Stimulated activated naive B cell treated with anti-CD40 and anti-IgM and Interleukin-4, amounts not matched to agents 10 μg/mL and 1 μg/mL and 100 μg/mL, for 72 hours (primary cell): ENCODE data around the gene CPNE1.

Experiments used
- ATAC-seq, 2 donors: fragments of 150-1000 bp; cut with Tn5 transposase; replicated peaks; 2 replicates each; pipeline ENCODE4 v1.10.0; 2021; ENCODE audit warnings: moderate library complexity in 1 of 2
- DNase-seq: peaks from one replicate; pipeline ENCODE4 v3.0.0; 2021
- H3K27ac Mint-ChIP-seq: one replicate; pipeline ENCODE4 v1.8.0; 2022; ENCODE audit warnings: mild to moderate bottlenecking, mixed read lengths
- H3K27me3 Mint-ChIP-seq, 2 donors: one replicate each; pipeline ENCODE4 v1.8.0; 2022; ENCODE audit warnings: mixed read lengths in 2 of 2
- H3K36me3 Mint-ChIP-seq, 2 donors: one replicate each; pipeline ENCODE4 v1.8.0; 2022; ENCODE audit warnings: mixed read lengths in 2 of 2, mild to moderate bottlenecking in 1 of 2
- H3K4me1 Mint-ChIP-seq, 2 donors: one replicate each; pipeline ENCODE4 v1.8.0; 2022; ENCODE audit warnings: mixed read lengths in 2 of 2, mild to moderate bottlenecking in 1 of 2
- H3K4me3 Mint-ChIP-seq, 2 donors: one replicate each; pipeline ENCODE4 v1.8.0; 2022; ENCODE audit warnings: mild to moderate bottlenecking in 2 of 2, mixed read lengths in 2 of 2, moderate library complexity in 1 of 2
- H3K9me3 Mint-ChIP-seq, 2 donors: one replicate each; pipeline ENCODE4 v1.8.0; 2022; ENCODE audit warnings: mixed read lengths in 2 of 2, mild to moderate bottlenecking in 1 of 2

The CPNE1 gene

DNA sequence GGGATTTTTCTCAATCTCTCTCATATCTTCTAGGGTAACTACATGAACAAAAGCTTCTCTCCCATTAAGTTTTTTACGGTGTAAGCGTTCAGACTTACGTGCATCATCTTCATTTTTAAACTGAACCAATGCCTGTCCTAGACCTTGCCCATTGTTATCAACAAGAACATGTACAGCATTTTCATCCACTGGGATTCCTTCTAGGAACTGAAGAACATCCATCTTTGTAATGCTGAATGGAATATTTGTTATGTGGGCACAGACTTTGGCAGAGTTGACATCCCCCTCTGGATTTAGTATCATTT lies 11.3 kb downstream of the CPNE1 start:
- DNase-seq, result no peak
- H3K4me3 Mint-ChIP-seq, result no peak overlapping the region
- no peak for ATAC-seq
- H3K27me3 Mint-ChIP-seq, result no peaks in the 10 kb centered on the region
- no peaks in the 10 kb centered on the region for H3K9me3 Mint-ChIP-seq
- H3K27ac Mint-ChIP-seq, result no peak overlapping the region
- H3K4me1 Mint-ChIP-seq, result peaks cover 9 to 30% of the 10 kb centered on the region in 2 donors
- H3K36me3 Mint-ChIP-seq, result peaks cover 6 to 15% of the 10 kb centered on the region in 2 donors

DNA sequence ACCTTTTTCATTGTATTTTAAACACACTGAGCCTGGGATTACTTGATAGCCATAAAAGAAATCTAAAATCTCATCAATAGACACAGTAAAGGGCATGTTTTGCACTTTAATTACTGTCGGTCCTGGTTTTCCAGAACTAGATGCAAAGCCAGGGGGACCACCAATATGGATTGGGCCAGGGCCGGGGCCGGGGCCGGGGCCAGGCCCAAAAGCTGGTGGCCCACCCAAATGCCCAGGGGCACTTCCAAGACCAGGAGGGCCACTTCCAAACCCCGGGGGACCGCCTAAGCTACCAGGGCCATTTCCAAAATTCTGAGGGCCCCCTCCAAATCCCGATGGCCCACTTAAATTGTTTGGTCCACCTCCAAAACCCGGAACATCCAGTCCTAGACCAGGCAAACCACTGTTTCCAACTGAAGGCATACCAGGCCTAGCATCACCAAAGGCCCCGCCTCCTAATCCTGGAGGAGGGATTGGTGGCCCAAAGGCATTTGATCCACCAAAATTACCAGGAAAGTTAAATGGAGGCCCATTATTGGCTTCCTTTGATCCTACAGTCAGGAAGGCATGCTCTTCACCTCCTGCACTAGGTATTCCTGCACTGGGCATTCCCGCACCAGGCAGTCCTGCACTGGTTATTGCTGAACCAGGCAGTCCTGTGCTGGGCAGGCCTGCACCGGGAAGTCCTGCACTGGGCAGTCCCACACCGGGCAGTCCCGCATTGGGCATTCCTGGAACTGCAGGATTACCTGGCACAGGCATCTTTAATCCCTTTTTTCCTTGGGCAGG lies 11.9 kb downstream of the CPNE1 start:
- Mint-ChIP-seq H3K36me3 (peaks cover 6 to 16% of the 10 kb centered on the region in 2 donors), H3K9me3 (no peaks in the 10 kb centered on the region), H3K27ac (no peak overlapping the region), H3K4me1 (peaks cover 10 to 32% of the 10 kb centered on the region in 2 donors), H3K4me3 (no peak overlapping the region), H3K27me3 (no peaks in the 10 kb centered on the region)
- ATAC-seq (no peak), DNase-seq (no peak)

DNA sequence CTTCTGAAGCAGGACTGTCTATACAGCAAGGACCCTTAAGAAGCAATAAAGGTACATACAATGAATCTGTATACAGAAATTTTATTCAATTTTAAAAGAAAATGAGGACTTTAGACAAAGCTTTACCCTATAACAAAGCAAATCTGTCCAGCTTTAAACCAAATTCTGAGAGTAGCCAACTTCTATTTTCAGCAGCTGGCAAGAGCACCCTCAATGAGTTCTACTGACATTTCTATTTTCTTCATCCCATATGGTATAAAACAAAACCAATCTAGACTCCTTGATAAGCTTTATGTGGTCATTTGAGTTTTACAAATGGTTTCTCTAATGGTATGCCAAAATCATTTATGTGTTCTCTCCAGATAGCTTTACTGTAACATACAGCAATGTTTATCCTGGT lies 12.7 kb downstream of the CPNE1 start:
- no peak overlapping the region for H3K27ac Mint-ChIP-seq
- ATAC-seq (no peak), DNase-seq (no peak)
- H3K36me3 Mint-ChIP-seq, result peaks cover 1 to 15% of the 10 kb centered on the region in 2 donors
- H3K9me3 Mint-ChIP-seq, result no peaks in the 10 kb centered on the region
- H3K27me3 Mint-ChIP-seq, result no peaks in the 10 kb centered on the region
- H3K4me1 Mint-ChIP-seq, result peaks cover 10 to 25% of the 10 kb centered on the region in 2 donors
- no peak overlapping the region for H3K4me3 Mint-ChIP-seq

DNA sequence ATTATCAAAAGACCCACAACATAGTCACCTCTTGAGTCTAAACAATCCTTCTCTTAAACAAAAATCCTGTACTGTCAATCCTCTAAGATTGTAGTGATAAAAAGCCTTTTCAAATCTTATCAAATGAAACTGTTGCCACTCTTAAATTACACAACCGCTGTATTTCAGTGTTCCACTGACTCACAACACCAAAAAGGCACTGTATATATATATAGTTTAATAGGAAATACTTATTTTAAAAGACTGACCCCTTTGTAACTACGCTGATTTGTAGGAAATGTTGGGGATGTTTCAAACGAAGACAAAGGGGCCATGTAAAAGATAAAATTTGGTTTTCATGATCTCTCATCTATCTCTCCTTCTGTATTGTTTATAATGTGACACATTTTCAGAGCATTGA lies 14.1 kb downstream of the CPNE1 start:
- no peak for ATAC-seq
- Mint-ChIP-seq H3K9me3 (no peaks in the 10 kb centered on the region), H3K27ac (no peak overlapping the region), H3K27me3 (no peaks in the 10 kb centered on the region), H3K4me3 (no peak overlapping the region), H3K36me3 (peaks cover 1 to 19% of the 10 kb centered on the region in 2 donors), H3K4me1 (peaks cover 15 to 35% of the 10 kb centered on the region in 2 donors)
- DNase-seq, result no peak

DNA sequence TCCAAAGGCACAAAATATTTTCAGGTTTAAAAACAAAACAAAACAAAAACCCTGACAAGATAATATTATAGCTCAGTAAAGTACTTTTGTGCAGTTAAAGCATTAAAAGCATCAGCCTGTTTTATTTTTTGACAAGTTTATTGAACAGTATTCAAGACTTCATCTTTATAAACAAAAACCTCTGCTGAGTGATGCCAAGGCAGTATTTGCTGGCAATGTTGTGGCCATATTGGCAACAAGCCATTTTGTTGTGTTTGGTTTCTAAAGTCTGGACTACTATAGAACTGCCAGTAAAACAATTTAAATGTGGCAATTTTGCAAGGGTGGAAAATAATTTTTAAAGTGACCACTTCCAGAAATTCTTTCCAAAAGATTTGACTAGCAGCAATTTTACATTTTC lies 15.9 kb downstream of the CPNE1 start:
- no peak for ATAC-seq
- no peak overlapping the region for H3K4me3 Mint-ChIP-seq
- no peaks in the 10 kb centered on the region for H3K9me3 Mint-ChIP-seq
- peaks cover 23 to 49% of the 10 kb centered on the region in 2 donors for H3K4me1 Mint-ChIP-seq
- no peak overlapping the region for H3K27ac Mint-ChIP-seq
- peaks cover 1 to 32% of the 10 kb centered on the region in 2 donors for H3K36me3 Mint-ChIP-seq
- H3K27me3 Mint-ChIP-seq, result no peaks in the 10 kb centered on the region
- DNase-seq, result no peak

DNA sequence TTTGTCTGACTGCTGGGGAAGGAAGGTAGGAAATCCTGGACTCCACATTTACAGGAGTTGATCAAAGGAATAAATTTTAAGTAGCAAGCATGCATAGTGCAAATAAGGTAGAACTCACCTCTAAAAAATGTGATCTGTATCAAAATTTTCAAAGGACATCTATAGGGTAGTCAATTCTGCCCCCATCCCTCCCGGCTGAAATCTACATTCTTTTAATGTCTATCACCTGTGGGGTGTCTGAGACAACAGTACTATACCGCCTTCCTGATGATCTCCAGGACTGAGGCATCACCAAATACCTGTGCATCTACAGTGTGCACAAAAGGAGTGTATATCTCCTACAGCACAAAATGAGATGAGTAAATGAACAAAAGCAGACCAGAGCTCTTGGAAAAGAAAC lies 19.9 kb downstream of the CPNE1 start:
- ATAC-seq, result no peak
- peaks cover 40 to 79% of the 10 kb centered on the region in 2 donors for H3K4me1 Mint-ChIP-seq
- DNase-seq, result no peak
- no peak overlapping the region for H3K4me3 Mint-ChIP-seq
- H3K27me3 Mint-ChIP-seq, result no peaks in the 10 kb centered on the region
- no peak overlapping the region for H3K27ac Mint-ChIP-seq
- H3K9me3 Mint-ChIP-seq, result no peaks in the 10 kb centered on the region
- peaks cover 14 to 57% of the 10 kb centered on the region in 2 donors for H3K36me3 Mint-ChIP-seq

DNA sequence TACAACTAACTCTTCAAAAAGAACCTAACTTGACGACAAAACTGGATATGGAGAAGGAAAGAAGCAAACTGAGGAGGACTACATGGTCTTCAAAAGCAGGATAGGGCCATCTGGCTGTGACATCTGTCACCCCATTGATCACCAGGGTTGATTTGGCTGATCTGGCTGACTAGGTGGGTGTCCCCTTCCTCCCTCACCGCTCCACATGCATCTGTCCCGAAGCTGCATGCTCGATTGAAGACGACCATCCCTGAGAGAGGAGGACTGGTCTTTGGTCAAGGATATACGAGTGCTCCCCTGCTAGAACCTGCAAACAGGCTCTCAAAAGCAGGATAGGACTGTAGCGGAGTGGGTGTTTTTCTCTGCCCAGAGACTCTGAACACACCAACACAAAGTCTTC lies 21.7 kb downstream of the CPNE1 start:
- Mint-ChIP-seq H3K4me3 (no peak overlapping the region), H3K4me1 (peaks cover 43 to 68% of the 10 kb centered on the region in 2 donors), H3K27ac (peak overlapping the region; percentile 31), H3K36me3 (peaks cover 16 to 55% of the 10 kb centered on the region in 2 donors), H3K27me3 (no peaks in the 10 kb centered on the region), H3K9me3 (no peaks in the 10 kb centered on the region)
- ATAC-seq, result no peak
- no peak for DNase-seq

DNA sequence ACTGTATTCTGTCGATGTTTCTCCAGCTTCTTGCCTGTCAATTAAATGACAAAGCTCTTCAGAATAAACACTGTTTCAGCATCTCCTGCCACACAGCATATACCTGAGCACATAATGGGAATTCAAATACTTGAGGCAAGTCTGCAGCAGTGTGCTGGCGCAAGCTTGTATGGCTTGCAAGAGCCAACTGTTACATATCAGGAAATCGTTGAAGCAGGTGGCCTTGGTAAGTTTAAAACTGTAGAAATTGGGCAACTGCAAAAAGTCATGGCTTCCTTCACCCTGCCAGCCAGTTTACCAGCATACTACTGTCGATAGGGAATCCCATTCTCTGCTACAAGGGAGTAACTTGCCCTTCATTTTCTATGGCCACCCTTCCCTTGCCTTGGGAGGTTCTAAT lies 23.0 kb downstream of the CPNE1 start:
- Mint-ChIP-seq H3K36me3 (peaks cover 17 to 58% of the 10 kb centered on the region in 2 donors), H3K27ac (peak overlapping the region; percentile 14), H3K4me3 (no peak overlapping the region), H3K9me3 (no peaks in the 10 kb centered on the region), H3K4me1 (peaks cover 46 to 81% of the 10 kb centered on the region in 2 donors), H3K27me3 (no peaks in the 10 kb centered on the region)
- DNase-seq (no peak), ATAC-seq (no peak)

DNA sequence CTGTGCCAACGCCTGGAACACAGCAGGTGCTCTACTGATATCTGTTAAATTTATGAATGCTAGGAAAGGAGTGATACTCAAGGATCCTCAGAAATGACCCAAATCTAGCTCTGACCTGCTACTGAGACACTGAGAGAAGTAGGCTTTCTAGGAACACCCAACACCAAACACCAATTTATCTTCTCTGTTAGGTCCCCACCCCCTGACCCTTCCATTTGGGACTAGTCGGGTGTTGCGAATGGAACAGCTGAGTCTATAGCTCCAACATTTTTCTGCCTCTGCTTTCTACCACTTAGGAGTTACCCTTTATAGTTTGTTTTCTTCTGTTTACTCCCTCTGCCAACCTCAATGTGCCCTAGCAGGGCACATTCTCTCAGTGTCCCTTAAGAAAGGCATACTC lies 24.0 kb downstream of the CPNE1 start:
- Mint-ChIP-seq H3K4me3 (no peak overlapping the region), H3K27me3 (no peaks in the 10 kb centered on the region), H3K27ac (peak overlapping the region; percentile 81), H3K9me3 (no peaks in the 10 kb centered on the region), H3K36me3 (peaks cover 22 to 58% of the 10 kb centered on the region in 2 donors), H3K4me1 (peaks cover 46 to 81% of the 10 kb centered on the region in 2 donors)
- DNase-seq (no peak), ATAC-seq (no peak)

DNA sequence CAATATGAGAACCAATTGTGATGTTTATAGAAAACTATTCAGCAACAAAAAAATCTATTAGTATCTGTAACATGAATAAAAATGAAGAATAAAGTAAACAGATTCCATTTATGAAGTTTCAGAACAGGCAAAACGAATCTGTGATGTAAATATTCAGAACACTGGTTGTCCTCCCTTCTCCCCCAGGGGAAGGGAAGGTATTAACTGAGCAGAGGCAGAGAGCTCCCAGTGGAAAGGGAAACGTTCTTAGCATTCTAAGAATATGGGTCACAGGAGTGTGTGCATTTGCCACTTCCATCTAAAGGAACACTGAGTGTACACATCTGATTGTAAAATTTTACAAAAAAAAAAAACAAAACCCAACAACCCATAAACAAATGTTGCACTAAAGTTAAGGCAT lies 25.9 kb downstream of the CPNE1 start:
- Mint-ChIP-seq H3K27ac (no peak overlapping the region), H3K27me3 (no peaks in the 10 kb centered on the region), H3K9me3 (no peaks in the 10 kb centered on the region), H3K4me1 (peaks cover 42 to 77% of the 10 kb centered on the region in 2 donors), H3K4me3 (no peak overlapping the region), H3K36me3 (peaks cover 26 to 56% of the 10 kb centered on the region in 2 donors)
- DNase-seq (no peak), ATAC-seq (no peak)

DNA sequence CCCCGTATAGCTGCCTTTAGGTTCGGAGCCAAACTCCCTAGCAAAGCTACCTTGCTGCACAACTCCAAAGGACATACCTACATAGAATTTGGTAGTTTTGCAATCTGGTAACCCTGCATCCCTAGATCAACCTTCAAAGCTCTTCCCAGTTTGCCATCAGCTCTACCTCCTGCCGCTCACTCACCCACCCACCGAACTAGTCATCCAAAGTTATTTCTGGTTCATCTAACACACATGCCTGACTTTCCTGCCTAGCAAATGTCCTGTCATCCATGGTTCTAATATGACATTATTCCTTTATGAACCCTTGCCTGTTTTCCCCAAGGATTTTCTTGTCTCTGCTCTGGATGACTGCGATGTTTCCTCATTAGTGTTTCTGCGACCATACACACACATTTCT lies 27.4 kb downstream of the CPNE1 start:
- Mint-ChIP-seq H3K9me3 (no peaks in the 10 kb centered on the region), H3K4me3 (no peak overlapping the region), H3K27ac (no peak overlapping the region), H3K36me3 (peaks cover 37 to 54% of the 10 kb centered on the region in 2 donors), H3K27me3 (no peaks in the 10 kb centered on the region), H3K4me1 (peaks cover 33 to 69% of the 10 kb centered on the region in 2 donors)
- ATAC-seq, result no peak
- no peak for DNase-seq

DNA sequence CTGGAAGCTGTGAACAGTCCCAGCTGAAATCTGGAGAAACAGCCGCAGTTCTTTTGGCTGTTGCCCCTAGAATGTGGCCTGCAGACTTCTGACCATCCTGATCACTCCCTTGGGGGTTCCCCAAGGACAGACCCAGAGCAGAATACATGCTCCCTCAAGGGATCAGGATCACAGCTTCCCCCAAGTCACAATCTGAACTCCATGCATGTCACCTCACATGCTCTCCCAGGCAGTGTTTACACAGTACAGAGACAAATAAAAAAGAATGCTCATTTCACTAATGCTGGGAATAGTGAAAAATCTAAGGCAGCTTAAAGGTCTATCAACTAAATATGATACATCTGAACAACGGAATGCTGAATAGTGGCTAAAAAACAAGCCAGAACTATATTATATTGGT lies 28.6 kb downstream of the CPNE1 start:
- ATAC-seq (no peak), DNase-seq (no peak)
- peaks cover 35 to 55% of the 10 kb centered on the region in 2 donors for H3K36me3 Mint-ChIP-seq
- no peaks in the 10 kb centered on the region for H3K9me3 Mint-ChIP-seq
- H3K4me3 Mint-ChIP-seq, result no peak overlapping the region
- peaks cover 28 to 59% of the 10 kb centered on the region in 2 donors for H3K4me1 Mint-ChIP-seq
- H3K27ac Mint-ChIP-seq, result no peak overlapping the region
- H3K27me3 Mint-ChIP-seq, result no peaks in the 10 kb centered on the region

DNA sequence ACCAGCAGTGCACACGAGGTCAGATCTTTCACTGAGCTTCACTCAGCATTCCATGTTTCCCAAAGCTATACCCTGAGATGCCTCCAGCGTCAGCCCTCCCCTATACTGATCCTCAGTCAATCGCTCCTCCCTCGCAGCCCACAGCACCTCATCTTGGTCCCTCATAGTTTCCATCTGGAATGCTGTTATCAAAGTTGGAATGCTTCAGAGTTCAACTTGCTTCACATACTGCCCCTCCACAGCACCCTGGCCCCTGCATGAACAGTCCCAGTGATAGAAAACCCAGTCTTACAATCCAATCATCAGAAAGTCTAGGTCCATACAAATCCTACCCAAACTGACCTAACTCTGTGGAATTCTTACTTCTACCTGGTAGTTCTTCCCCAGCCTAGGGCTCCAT lies 29.0 kb downstream of the CPNE1 start:
- Mint-ChIP-seq H3K27ac (peak overlapping the region; percentile 16), H3K27me3 (no peaks in the 10 kb centered on the region), H3K4me3 (no peak overlapping the region), H3K36me3 (peaks cover 34 to 54% of the 10 kb centered on the region in 2 donors), H3K4me1 (peaks cover 26 to 54% of the 10 kb centered on the region in 2 donors), H3K9me3 (no peaks in the 10 kb centered on the region)
- DNase-seq, result no peak
- no peak for ATAC-seq

DNA sequence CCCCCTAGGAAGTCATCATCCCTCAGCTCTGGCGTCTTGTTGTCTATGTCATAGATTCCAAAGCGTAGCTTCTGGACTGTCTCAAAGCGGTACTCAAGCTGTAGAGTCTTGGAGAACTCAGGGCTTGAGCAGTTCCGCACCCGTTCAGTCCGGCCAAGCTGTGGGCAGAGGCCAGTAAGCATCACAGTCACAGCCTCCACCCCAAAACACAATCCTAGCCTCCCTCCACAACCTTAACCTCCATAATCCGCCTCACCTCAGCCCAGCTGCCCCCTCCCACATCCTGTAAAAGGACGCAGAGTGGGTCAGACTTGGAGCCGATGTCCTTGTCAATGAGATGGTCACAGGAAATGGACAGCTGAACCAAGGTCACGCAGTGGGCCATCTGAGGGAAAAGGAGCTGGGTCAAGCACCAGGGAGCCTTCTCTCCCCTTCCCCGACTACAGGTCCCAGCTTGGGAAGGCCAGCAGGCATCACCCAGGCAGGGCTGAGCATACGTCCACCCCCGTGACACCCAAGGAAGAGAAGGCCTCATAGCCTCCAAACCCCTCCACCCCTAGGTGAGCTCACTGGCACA lies 32.1 kb downstream of the CPNE1 start:
- Mint-ChIP-seq H3K4me3 (no peak overlapping the region), H3K27ac (no peak overlapping the region), H3K9me3 (no peaks in the 10 kb centered on the region), H3K4me1 (peaks cover 18 to 37% of the 10 kb centered on the region in 2 donors), H3K27me3 (no peaks in the 10 kb centered on the region), H3K36me3 (peaks cover 29 to 57% of the 10 kb centered on the region in 2 donors)
- ATAC-seq, result no peak
- no peak for DNase-seq

DNA sequence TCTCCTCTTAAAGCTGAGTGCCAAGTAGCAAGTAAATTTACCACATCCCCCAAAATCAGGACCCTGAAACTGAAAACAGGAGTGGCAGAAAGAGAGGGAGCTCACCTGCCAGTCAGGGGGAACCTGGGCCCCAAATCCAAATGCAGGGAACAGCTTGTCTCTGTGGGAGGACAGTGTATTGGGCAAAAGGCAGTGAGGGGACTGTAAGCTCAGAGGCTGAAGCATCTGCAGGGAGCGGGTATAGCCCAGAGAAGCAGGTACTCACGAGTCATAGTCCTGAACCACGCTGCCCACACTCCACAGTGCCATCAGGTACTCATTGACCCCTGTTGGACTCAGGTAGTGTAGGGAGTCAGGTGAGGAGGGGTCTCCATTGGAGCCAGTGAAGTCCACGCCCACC lies 34.1 kb downstream of the CPNE1 start:
- no peak for DNase-seq
- no peak overlapping the region for H3K4me3 Mint-ChIP-seq
- no peak overlapping the region for H3K27ac Mint-ChIP-seq
- no peaks in the 10 kb centered on the region for H3K9me3 Mint-ChIP-seq
- peaks cover 7 to 18% of the 10 kb centered on the region in 2 donors for H3K4me1 Mint-ChIP-seq
- ATAC-seq, result no peak
- H3K27me3 Mint-ChIP-seq, result no peaks in the 10 kb centered on the region
- peaks cover 36 to 65% of the 10 kb centered on the region in 2 donors for H3K36me3 Mint-ChIP-seq
